HAP-1 (cell line): ENCODE measurements around the gene GTF2A1.

ENCODE experiments used
- DNase-seq, 2 experiments: peaks; one replicate each; pipeline ENCODE4 v3.0.0-alpha.2; 2016 to 2020; ENCODE audit warnings: low spot score in 2 of 2
- H3K27me3 ChIP-seq: fragments of 250-450 bp; sonication (Bioruptor Pico); 2 replicates; pipeline ENCODE4 v1.5.1; 2020; ENCODE audit warnings: low read depth, mild to moderate bottlenecking, moderate library complexity
- H3K36me3 ChIP-seq: fragments of 250-450 bp; sonication (Bioruptor Pico); replicated peaks from 2 replicates; pipeline ENCODE4 v1.5.1; 2020; ENCODE audit warnings: mild to moderate bottlenecking
- H3K4me1 ChIP-seq: fragments of 250-450 bp; sonication (Bioruptor Pico); 2 replicates; pipeline ENCODE4 v1.5.1; 2020; ENCODE audit warnings: mild to moderate bottlenecking
- H3K4me3 ChIP-seq: fragments of 250-450 bp; sonication (Bioruptor Pico); 2 replicates; pipeline ENCODE4 v1.5.1; 2020; ENCODE audit warnings: mild to moderate bottlenecking, moderate library complexity
- H3K9me3 ChIP-seq: fragments of 250-450 bp; sonication (Bioruptor Pico); 2 replicates; pipeline ENCODE4 v1.5.1; 2020; ENCODE audit warnings: mild to moderate bottlenecking, moderate library complexity
- in situ Hi-C: fragments of 300-500 bp; cut with MboI; formaldehyde crosslinking; loops from 3 replicates; pipeline ENCODE4 v1.14.3; 2020; ENCODE audit warnings: low sequenced_read_pairs, inconsistent platforms, mixed read lengths

The GTF2A1 gene

DNA sequence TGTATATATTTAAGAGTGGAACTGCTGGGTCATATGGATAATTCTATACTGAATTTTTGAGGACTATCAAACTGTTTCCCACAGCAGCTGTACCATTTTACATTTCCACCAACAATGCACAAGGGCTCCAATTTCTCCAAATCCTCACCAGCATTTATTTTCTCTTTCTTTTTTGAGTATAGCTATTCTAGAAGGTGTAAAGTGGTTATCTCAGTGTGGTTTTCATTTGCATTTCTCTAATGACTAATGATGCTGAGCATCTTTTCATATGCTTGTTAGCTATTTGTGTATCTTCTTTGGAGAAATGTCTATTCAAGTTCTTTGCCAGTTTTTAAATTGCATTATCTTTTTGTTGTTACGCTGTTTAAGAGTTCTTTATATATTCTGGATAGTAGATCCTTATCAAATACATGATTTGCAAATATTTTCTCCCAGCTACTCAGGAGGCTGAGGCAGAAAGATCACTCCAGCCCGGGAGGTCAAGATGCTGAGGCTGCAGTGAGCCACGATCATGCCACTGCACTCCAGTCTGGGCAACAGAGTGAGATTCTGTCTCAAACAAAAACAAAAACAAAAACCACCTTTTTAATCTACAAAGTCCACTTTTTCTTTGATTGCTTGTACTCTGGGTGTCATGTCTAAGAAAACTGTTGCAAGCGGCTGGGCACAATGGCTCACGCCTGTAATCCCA, 32.8 kb downstream of the GTF2A1 start:
- in situ Hi-C loops = no loop called here
- Histone ChIP-seq H3K9me3 (no peaks in the 10 kb centered on the region), H3K4me1 (no peaks in the 10 kb centered on the region), H3K36me3 (peaks cover 41% of the 10 kb centered on the region), H3K4me3 (no peak overlapping the region), H3K27me3 (no peaks in the 10 kb centered on the region)
- DNase-seq = no peak

DNA sequence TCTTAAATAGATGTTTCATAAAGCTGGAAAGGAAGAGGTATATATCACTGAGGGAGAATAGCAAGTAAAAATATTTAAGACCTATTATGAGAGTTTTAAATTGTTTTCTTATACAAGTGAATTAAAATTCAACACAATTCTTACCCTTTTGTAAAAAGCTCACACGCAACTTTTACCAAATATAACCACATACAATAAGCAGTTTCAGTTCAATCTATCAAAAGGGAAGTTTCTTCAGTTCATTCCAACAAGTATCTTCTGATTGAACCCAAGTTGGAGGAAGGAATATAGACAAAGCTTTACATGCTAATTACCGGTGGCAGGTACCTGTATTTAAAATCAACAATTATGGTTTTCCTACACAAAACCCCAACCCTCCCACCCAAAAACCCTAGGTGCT, 41.1 kb downstream of the GTF2A1 start:
- Histone ChIP-seq H3K36me3 (peaks cover 26% of the 10 kb centered on the region; the same call in 1 of the 2 replicates), H3K27me3 (no peaks in the 10 kb centered on the region)
- in situ Hi-C loops = no loop called here

DNA sequence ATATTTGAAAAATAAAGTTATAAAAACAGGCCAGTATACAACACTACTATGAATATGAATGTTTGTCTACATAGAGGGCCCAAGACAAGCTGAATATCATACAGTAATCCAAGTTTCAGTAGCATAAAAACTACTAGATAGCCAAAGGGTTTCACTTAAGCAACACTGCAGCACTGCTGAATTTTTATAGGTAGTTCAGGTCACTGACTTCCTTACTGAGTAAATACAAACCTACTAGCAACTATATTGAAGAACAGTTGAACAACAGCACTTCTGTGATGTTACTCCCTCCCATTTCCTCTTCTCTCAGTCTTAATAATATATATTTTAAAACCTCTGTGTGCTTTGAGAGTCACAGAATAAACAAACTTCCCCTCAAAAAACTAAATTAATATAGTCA, 42.7 kb downstream of the GTF2A1 start:
- peaks cover 13% of the 10 kb centered on the region; the same call in 1 of the 2 replicates for H3K36me3 ChIP-seq
- H3K27me3 ChIP-seq = no peaks in the 10 kb centered on the region
- no peak overlapping the region for H3K4me3 ChIP-seq
- in situ Hi-C loops = no loop called here
- H3K9me3 ChIP-seq = no peaks in the 10 kb centered on the region
- DNase-seq = no peak
- peaks cover 26% of the 10 kb centered on the region for H3K4me1 ChIP-seq

More for the DNA sequence above, 41.1 kb downstream of the GTF2A1 start:
- H3K4me1 ChIP-seq = peaks cover 26% of the 10 kb centered on the region
- no peaks in the 10 kb centered on the region for H3K9me3 ChIP-seq
- H3K4me3 ChIP-seq = no peak overlapping the region
- DNase-seq = no peak

DNA sequence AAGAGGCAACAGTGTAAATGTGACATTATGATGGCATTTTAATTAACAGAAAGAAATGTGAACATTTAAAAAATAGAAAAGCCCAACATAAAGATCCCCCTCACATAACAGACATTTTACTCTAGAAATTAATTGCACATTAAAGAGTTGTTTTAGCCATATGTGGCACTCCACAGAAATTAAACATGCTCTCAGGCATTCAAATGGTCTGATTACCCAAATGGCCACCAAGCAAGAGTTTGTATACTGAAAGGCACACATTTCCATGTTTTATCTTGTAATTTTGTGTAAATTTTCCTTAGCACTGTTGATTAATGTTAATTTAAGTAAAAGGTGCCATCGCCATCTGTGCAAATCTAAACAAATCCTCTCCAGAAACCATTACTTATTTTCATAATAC, 43.5 kb downstream of the GTF2A1 start:
- H3K4me3 ChIP-seq = no peak overlapping the region
- H3K4me1 ChIP-seq = peaks cover 26% of the 10 kb centered on the region
- no peaks in the 10 kb centered on the region for H3K9me3 ChIP-seq
- H3K27me3 ChIP-seq = no peaks in the 10 kb centered on the region
- 0 out of 2 replicates have a peak, but pooled peaks cover 6% of the 10 kb centered on the region for H3K36me3 ChIP-seq
- DNase-seq = no peak
- in situ Hi-C loops = no loop called here

DNA sequence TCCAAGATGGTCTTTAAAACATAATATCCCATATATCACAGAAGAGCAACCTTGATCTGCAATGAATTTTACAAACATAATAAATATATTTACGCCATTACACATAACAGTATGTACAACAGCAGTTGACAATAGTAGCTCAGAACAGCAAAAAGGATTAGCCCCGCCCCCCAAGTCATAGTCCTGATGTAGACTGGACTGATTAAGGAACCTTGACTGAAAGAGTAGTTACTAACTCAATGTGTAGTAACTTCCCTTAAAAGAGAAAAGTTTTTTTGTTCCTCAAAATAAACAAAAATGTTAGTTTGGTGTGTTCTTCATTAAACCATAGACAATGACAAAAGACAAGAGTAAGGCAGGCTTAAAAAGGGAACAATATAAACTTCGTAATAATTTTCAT, 44.5 kb downstream of the GTF2A1 start:
- H3K4me1 ChIP-seq = peaks cover 26% of the 10 kb centered on the region
- in situ Hi-C loops = no loop called here
- no peaks in the 10 kb centered on the region for H3K27me3 ChIP-seq
- 0 out of 2 replicates have a peak, but pooled peaks cover 1% of the 10 kb centered on the region for H3K36me3 ChIP-seq
- no peak overlapping the region for H3K4me3 ChIP-seq
- peak in 1 of 2 experiments; percentile 51 for DNase-seq
- H3K9me3 ChIP-seq = no peaks in the 10 kb centered on the region

DNA sequence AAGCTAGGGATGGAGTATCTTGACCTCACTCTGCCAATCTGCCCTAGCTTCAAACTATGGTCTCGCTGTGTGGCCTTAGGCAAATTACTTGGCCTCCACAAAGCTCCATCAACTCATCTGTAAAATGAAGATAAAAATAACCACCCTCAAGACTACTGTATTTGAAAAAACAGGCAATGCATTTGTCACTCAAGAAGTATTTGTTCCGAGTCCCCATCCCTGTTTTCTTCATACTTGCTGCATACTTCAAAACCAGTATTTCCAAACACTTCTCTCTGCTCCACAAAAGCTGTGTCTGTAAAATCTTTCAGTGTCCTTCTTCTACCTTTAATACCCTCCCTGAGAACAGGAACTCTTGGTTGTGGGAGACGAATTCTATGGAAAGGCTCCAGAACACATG, 47.9 kb downstream of the GTF2A1 start:
- in situ Hi-C loops = loop anchor here (25.0 kb wide), 1 partner anchor 186 kb away; no protein-coding TSS in a partner anchor
- Histone ChIP-seq H3K4me1 (peaks cover 30% of the 10 kb centered on the region), H3K27me3 (no peaks in the 10 kb centered on the region), H3K36me3 (no peaks in the 10 kb centered on the region), H3K4me3 (no peak overlapping the region), H3K9me3 (no peaks in the 10 kb centered on the region)
- DNase-seq = no peak

DNA sequence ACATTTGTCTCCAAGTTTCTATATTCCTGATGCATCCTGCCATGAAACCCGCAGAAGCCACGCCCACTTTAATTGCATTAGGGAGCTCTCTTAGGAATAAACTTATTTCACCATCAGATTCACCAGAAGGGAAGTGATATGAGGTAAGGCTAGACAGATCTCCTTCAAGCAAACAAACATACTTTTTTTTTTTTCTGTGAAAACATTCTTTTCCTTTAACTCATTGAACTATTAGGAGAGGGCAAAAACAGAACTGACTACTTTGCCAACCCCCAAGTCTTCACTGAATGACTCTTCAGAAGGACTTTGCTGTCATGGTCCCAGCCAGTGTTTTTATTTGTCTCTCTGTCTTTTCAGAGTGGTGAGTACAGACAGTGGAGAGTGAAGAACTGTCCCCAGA, 48.4 kb downstream of the GTF2A1 start:
- Histone ChIP-seq H3K4me3 (no peak overlapping the region), H3K27me3 (no peaks in the 10 kb centered on the region), H3K9me3 (no peaks in the 10 kb centered on the region), H3K36me3 (no peaks in the 10 kb centered on the region), H3K4me1 (peaks cover 25% of the 10 kb centered on the region)
- in situ Hi-C loops = loop anchor here (25.0 kb wide), 1 partner anchor 185 kb away; no protein-coding TSS in a partner anchor
- DNase-seq = no peak

DNA sequence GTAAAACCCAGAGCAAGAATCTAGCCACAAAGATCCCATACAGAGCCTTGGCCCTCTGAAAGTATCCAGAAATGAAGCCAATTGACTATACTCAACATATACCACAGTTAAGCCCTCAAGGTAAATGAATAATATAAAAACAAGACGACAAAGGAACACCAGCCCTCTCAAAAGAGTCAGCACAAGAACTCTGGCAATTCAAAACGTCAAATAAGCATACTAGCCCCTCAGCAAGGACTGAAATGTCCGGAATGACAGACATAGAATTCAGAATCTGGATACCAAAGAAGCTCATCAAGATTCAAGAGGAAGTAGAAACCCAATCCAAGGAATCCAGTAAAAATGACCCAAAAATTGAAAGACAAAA, 49.9 kb downstream of the GTF2A1 start:
- DNase-seq = no peak
- Histone ChIP-seq H3K4me3 (no peak overlapping the region), H3K36me3 (no peaks in the 10 kb centered on the region), H3K27me3 (no peaks in the 10 kb centered on the region), H3K4me1 (peaks cover 11% of the 10 kb centered on the region), H3K9me3 (no peaks in the 10 kb centered on the region)
- in situ Hi-C loops = loop anchor here (25.0 kb wide), 1 partner anchor 184 kb away; no protein-coding TSS in a partner anchor

DNA sequence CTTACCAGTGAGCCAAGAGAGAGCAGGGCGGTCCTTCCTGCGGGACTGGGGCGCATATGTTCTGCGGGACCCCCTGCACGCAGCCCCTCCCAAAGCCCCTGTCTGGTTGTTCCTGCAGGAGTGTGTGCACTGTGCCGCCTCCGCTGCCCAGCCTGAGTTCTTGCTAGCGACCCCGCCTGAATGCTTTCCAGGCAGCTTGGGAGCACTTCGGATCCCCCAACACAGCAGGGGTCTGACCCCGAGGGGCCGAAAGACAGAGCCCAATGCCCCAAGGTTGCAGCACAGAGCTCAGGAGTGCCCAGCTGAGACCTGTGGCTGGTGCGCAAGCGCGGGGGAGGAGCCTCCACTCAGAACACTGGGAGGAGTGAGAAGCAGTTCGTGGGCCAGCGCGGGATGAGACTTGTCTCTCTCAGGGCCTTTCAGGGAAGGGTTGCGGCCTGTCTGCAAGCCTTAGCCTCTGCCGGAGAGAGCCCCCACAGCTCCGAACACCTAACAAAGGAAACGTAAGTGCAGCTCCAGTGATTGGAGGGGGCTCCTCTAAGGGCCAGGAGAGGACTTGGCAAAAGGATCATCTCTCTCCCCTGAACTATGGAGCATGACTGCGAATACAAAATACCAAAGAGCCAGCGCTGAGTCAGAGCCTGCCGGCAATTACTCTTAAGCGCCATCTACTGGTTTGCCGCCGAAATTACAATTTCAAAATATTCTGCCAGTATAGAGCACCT, 50.5 kb downstream of the GTF2A1 start:
- peak overlapping the region; percentile 35 for H3K4me3 ChIP-seq
- peak; percentile 85 to 92 for DNase-seq
- H3K27me3 ChIP-seq = no peaks in the 10 kb centered on the region
- H3K36me3 ChIP-seq = no peaks in the 10 kb centered on the region
- peaks cover 11% of the 10 kb centered on the region for H3K4me1 ChIP-seq
- in situ Hi-C loops = loop anchor here (25.0 kb wide), 1 partner anchor 183 kb away; no protein-coding TSS in a partner anchor
- H3K9me3 ChIP-seq = no peaks in the 10 kb centered on the region

DNA sequence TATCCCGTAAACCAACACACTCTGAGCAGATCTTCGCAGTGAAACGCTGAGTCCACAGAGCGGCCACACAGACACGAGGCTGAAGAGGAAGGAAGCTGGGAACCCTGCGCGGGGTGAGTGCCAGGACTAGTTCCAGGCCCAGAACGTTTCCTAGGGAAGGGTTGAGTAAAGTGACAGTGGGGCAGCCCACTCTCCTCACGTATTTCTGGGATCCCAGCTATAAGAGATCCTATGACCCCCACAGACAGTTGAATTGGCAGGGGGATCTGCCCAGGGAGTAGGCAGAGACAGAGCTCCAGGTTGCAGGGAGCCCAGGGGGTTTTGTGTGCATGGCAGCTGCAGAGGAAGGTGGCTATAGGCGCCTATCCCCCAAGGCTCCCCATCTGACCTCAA, 51.1 kb downstream of the GTF2A1 start:
- in situ Hi-C loops = loop anchor here (25.0 kb wide), 1 partner anchor 182 kb away; no protein-coding TSS in a partner anchor
- peak in 1 of 2 experiments; percentile 14 for DNase-seq
- peaks cover 11% of the 10 kb centered on the region for H3K4me1 ChIP-seq

DNA sequence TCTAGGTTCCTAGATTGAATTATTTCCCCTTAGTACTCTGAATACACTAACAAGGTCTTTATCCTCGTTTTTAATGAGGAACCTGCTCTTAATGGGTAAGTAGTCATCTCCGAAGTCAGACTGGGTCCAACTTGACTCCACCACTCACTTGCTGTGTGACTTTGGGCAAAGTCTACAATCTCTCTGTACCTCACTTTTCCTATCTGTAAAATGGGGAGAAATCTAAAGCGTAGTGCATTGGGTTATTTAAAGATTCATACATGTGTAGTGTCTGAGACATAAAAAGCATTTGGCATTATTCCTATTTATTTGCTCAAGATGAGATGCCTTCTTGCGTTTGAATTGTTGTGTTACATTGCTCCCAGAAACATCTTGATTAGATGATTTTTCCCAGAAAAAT, 51.5 kb downstream of the GTF2A1 start:
- Histone ChIP-seq H3K4me3 (no peak overlapping the region; the same call in 1 of the 2 replicates), H3K36me3 (no peaks in the 10 kb centered on the region), H3K27me3 (no peaks in the 10 kb centered on the region), H3K4me1 (peaks cover 11% of the 10 kb centered on the region), H3K9me3 (no peaks in the 10 kb centered on the region)
- no peak for DNase-seq
- in situ Hi-C loops = loop anchor here (25.0 kb wide), 1 partner anchor 182 kb away; no protein-coding TSS in a partner anchor

More for the DNA sequence above, 51.1 kb downstream of the GTF2A1 start:
- peak overlapping the region; percentile 35 for H3K4me3 ChIP-seq
- no peaks in the 10 kb centered on the region for H3K27me3 ChIP-seq
- H3K36me3 ChIP-seq = no peaks in the 10 kb centered on the region
- H3K9me3 ChIP-seq = no peaks in the 10 kb centered on the region

DNA sequence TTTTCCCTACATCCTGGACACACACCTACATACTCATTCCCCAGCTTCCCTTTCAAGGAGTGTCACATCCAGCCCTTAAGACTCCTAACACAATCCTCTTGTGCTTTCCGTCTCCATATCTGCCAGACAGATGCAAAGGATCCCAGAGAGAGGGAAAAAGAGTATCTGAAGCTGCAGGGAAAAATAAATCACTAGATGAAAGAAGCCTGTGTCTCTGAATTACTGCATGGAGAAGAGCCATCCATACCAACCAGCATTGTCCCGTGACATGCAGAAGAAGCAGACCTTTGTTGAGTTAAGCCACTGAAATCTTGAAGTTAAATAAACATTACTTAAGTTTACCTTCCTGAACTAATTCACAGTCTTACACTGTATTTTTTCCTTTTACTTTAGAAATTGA, 54.6 kb downstream of the GTF2A1 start:
- Histone ChIP-seq H3K4me3 (no peak overlapping the region), H3K27me3 (no peaks in the 10 kb centered on the region), H3K4me1 (peaks cover 10% of the 10 kb centered on the region), H3K36me3 (no peaks in the 10 kb centered on the region), H3K9me3 (no peaks in the 10 kb centered on the region)
- in situ Hi-C loops = loop anchor here (25.0 kb wide), 1 partner anchor 179 kb away; no protein-coding TSS in a partner anchor
- DNase-seq = no peak

DNA sequence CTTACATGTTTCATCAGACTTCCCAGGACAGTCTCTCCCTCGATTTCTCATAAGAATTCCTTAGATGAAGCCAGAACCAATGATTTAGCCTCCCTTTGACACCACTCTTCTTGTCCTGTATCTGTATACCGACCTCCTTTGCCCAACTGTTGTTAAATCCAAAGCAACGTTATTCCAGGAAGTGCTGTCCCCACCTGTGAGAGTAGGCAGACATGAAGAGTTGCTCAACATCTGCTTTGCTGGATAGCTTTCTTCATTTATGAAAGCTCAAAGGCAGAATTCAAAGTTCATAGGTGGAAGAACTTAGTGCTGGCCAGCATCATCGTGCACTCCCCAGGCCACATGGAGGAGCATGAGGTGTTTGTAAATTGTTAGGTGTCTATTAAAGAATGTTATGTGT, 55.6 kb downstream of the GTF2A1 start:
- H3K9me3 ChIP-seq = no peaks in the 10 kb centered on the region
- in situ Hi-C loops = loop anchor here (25.0 kb wide), 1 partner anchor 178 kb away; no protein-coding TSS in a partner anchor
- no peak for DNase-seq
- H3K4me1 ChIP-seq = peaks cover 5% of the 10 kb centered on the region; the same call in 1 of the 2 replicates
- no peak overlapping the region for H3K4me3 ChIP-seq
- H3K36me3 ChIP-seq = no peaks in the 10 kb centered on the region
- no peaks in the 10 kb centered on the region for H3K27me3 ChIP-seq
